Measurements from ENCODE around the gene CPB2. TPM values are rescaled to one million over a fixed set of nuclear protein-coding genes. Genes with fewer than 3 reads are reported as not detected.
A peak's percentile ranks its signal among the peaks of the same experiment; 100 is the strongest.

CPB2 gene
- total and polyA plus RNA-seq, 4 donors: 175 to 997 (median 504) TPM

GRCh38 chr13:46149272-46150133 is 44.7 kb upstream of the CPB2 start:
- H3K9ac ChIP-seq (ENCODE audit: low read depth in 1 of 2, low read length in 2 of 2): no peak overlapping the region
- peaks cover 0 to 22% (median 9%) of the 10 kb centered on the region in 4 donors for H3K4me1 ChIP-seq (ENCODE audit: control insufficient read depth in 4 of 4, insufficient read depth in 4 of 4, low read length in 3 of 4)
- no peaks in the 10 kb centered on the region for H3K9me3 ChIP-seq (ENCODE audit: control insufficient read depth in 4 of 4, low read length in 3 of 4)
- 89% methylated on average over 7 of the region's 7 CpGs for WGBS
- no peak for TF ChIP-seq REST (IDR thresholded peaks at IDR 0.05)
- TF ChIP-seq TAF1 (conservative IDR thresholded peaks at IDR 0.05): no peak
- TF ChIP-seq HNF4A (conservative IDR thresholded peaks at IDR 0.05): no peak
- no peak for TF ChIP-seq RXRA (IDR thresholded peaks at IDR 0.05)
- no peak for TF ChIP-seq ZBTB33 (IDR thresholded peaks at IDR 0.05)
- no peak for TF ChIP-seq JUND (IDR thresholded peaks at IDR 0.05)
- no peak for TF ChIP-seq FOXA2 (IDR thresholded peaks at IDR 0.05)
- TF ChIP-seq SP1 (IDR thresholded peaks at IDR 0.05): no peak
- no peak for TF ChIP-seq GABPA (IDR thresholded peaks at IDR 0.05 in 1 of 2, conservative IDR thresholded peaks at IDR 0.05 in 1 of 2)
- no peak for TF ChIP-seq FOXA1 (IDR thresholded peaks at IDR 0.05)
- no peak for TF ChIP-seq EGR1 (IDR thresholded peaks at IDR 0.05; ENCODE audit: low read depth in 2 of 2)
- no peak for TF ChIP-seq YY1 (IDR thresholded peaks at IDR 0.05)
- no peak for TF ChIP-seq RAD21 (IDR thresholded peaks at IDR 0.05)
- no peak for TF ChIP-seq HNF4G (IDR thresholded peaks at IDR 0.05)
- TF ChIP-seq, protein P1, sequence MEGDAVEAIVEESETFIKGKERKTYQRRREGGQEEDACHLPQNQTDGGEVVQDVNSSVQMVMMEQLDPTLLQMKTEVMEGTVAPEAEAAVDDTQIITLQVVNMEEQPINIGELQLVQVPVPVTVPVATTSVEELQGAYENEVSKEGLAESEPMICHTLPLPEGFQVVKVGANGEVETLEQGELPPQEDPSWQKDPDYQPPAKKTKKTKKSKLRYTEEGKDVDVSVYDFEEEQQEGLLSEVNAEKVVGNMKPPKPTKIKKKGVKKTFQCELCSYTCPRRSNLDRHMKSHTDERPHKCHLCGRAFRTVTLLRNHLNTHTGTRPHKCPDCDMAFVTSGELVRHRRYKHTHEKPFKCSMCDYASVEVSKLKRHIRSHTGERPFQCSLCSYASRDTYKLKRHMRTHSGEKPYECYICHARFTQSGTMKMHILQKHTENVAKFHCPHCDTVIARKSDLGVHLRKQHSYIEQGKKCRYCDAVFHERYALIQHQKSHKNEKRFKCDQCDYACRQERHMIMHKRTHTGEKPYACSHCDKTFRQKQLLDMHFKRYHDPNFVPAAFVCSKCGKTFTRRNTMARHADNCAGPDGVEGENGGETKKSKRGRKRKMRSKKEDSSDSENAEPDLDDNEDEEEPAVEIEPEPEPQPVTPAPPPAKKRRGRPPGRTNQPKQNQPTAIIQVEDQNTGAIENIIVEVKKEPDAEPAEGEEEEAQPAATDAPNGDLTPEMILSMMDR (IDR thresholded peaks at IDR 0.05; ENCODE audit: low read depth, low read length, missing input control): no peak
- no peak for DNase-seq (ENCODE audit: low spot score)
- no peaks in the 10 kb centered on the region for H3K27me3 ChIP-seq (ENCODE audit: control insufficient read depth in 4 of 4, insufficient read depth in 4 of 4, low read length in 3 of 4)
- H3K4me3 ChIP-seq (ENCODE audit: low read depth in 1 of 3, low read length in 3 of 3): no peak overlapping the region
- peaks cover 0 to 11% (median 0%) of the 10 kb centered on the region in 4 donors for H3K36me3 ChIP-seq (ENCODE audit: control insufficient read depth in 4 of 4, insufficient read depth in 3 of 4, low read depth in 1 of 4, low read length in 3 of 4)
- no peak overlapping the region for H3K27ac ChIP-seq (ENCODE audit: low read depth in 1 of 2, low read length in 2 of 2)

GRCh38 chr13:46146898-46147297 is 42.1 kb upstream of the CPB2 start:
- peaks cover 0 to 15% (median 0%) of the 10 kb centered on the region in 4 donors for H3K36me3 ChIP-seq (ENCODE audit: control insufficient read depth in 4 of 4, insufficient read depth in 3 of 4, low read depth in 1 of 4, low read length in 3 of 4)
- no peaks in the 10 kb centered on the region for H3K9me3 ChIP-seq (ENCODE audit: control insufficient read depth in 4 of 4, low read length in 3 of 4)
- H3K4me1 ChIP-seq (ENCODE audit: control insufficient read depth in 4 of 4, insufficient read depth in 4 of 4, low read length in 3 of 4): peaks cover 8 to 32% (median 24%) of the 10 kb centered on the region in 4 donors
- no peak for DNase-seq (ENCODE audit: low spot score)
- WGBS: 14% methylated on average over 3 of the region's 3 CpGs
- H3K4me3 ChIP-seq (ENCODE audit: low read depth in 1 of 3, low read length in 3 of 3): no peak overlapping the region
- no peaks in the 10 kb centered on the region for H3K27me3 ChIP-seq (ENCODE audit: control insufficient read depth in 4 of 4, insufficient read depth in 4 of 4, low read length in 3 of 4)
- no peak overlapping the region for H3K27ac ChIP-seq (ENCODE audit: low read depth in 1 of 2, low read length in 2 of 2)
- H3K9ac ChIP-seq (ENCODE audit: low read depth in 1 of 2, low read length in 2 of 2): no peak overlapping the region
- TF ChIP-seq NR2F2 (IDR thresholded peaks at IDR 0.05) (no peak), TAF1 (conservative IDR thresholded peaks at IDR 0.05) (no peak), FOXA1 (IDR thresholded peaks at IDR 0.05) (no peak), GABPA (IDR thresholded peaks at IDR 0.05 in 1 of 2, conservative IDR thresholded peaks at IDR 0.05 in 1 of 2) (no peak), ZBTB33 (IDR thresholded peaks at IDR 0.05) (no peak), HNF4A (conservative IDR thresholded peaks at IDR 0.05) (peak; percentile 26 to 43), JUND (IDR thresholded peaks at IDR 0.05) (no peak), SP1 (IDR thresholded peaks at IDR 0.05) (no peak), YY1 (IDR thresholded peaks at IDR 0.05) (no peak), HNF4G (IDR thresholded peaks at IDR 0.05) (no peak), EGR1 (IDR thresholded peaks at IDR 0.05; ENCODE audit: low read depth in 2 of 2) (no peak)
- TF ChIP-seq, protein P2, sequence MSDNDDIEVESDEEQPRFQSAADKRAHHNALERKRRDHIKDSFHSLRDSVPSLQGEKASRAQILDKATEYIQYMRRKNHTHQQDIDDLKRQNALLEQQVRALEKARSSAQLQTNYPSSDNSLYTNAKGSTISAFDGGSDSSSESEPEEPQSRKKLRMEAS (IDR thresholded peaks at IDR 0.05): no peak
- TF ChIP-seq, protein P3, sequence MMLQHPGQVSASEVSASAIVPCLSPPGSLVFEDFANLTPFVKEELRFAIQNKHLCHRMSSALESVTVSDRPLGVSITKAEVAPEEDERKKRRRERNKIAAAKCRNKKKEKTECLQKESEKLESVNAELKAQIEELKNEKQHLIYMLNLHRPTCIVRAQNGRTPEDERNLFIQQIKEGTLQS (IDR thresholded peaks at IDR 0.05): peak; percentile 14
- TF ChIP-seq, protein P1 (IDR thresholded peaks at IDR 0.05; ENCODE audit: low read depth, low read length, missing input control): peak; percentile 65

Data from liver (tissue), 9 donors.